Choroid plexus epithelial cell (primary cell): ENCODE measurements around the gene ZDHHC22.

Experiments used
- DNase-seq: peaks from one replicate; pipeline ENCODE4 v3.0.0-alpha.2; 2010; ENCODE audit warnings: low read depth
- H3K4me3 ChIP-seq: 2 replicates; pipeline ENCODE4 v1.5.1; 2011; ENCODE audit warnings: low read depth, mild to moderate bottlenecking, control low read depth, low read length, moderate library complexity
- CTCF ChIP-seq: conservative IDR thresholded peaks from 2 replicates; pipeline ENCODE4 v1.5.1; 2011; ENCODE audit warnings: low read depth, mild to moderate bottlenecking, control low read depth, inconsistent platforms, low read length, moderate library complexity

ZDHHC22 gene

DNA sequence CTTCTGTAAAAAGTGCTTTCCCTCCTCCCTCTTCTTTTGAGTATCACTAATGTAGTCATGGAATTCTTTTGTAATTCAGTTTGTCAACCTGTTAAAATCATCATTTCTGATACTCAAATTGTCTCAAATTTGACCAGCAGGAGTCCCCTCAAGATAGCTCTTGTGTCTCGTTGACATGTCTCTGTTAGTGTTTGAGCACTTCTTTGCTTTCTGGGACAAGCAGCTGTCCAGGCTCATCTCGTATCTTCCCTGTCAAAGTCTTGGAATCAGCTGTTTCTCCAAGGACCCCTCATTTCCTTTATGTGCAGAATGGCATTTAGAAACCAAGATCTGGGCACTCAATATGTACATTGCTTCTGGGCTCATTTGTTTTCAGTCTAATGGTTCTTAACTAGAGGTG lies 32.8 kb downstream of the ZDHHC22 start:
- no peak overlapping the region for H3K4me3 ChIP-seq
- no peak for DNase-seq
- TF ChIP-seq CTCF, result no peak

GRCh38 chr14:77107228-77107627 lies 34.4 kb downstream of the ZDHHC22 start:
- DNase-seq, result no peak
- TF ChIP-seq CTCF, result no peak
- no peak overlapping the region for H3K4me3 ChIP-seq

- no peak for DNase-seq
- no peak for TF ChIP-seq CTCF
- no peak overlapping the region for H3K4me3 ChIP-seq
Measured at GRCh38 chr14:77106666-77107065, 34.9 kb downstream of the ZDHHC22 start.

DNA sequence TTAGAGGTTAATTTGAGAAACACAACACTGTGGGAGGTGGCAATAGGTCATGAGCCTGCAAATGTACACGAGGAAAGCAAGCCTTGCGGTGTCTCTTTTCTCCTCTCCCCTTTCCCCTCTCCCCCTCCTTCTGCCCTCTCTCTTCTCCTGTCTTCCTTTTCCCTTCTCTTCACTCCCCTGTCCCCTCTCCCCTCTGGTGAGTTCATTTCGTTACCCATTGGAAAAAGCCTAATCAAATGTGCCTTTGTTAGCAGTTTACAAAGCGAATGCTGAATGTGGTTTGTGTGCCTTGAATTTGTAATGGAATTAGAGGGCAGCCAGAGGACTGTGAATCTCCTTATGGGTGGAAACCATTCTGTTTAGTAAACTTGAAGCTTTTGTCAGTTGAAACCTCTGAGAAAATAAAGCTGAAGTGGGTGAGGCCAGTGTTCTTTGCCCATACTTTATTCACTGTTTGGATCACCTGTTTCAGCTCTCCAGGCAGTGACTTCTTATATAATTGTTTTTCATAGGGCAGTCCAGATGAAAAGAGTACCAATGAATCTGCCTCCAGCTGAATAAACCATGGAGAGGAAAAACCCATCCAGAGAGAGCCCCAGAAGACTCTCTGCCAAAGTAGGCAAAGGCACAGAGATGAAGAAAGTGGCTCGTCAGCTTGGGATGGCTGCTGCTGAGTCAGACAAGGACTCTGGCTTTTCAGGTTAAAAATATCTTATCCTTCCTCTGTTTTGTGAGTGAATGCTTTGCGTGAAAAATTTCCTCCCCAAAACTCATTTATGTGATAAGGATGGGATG lies 36.2 kb downstream of the ZDHHC22 start:
- no peak overlapping the region for H3K4me3 ChIP-seq
- no peak for DNase-seq
- no peak for TF ChIP-seq CTCF

- H3K4me3 ChIP-seq, result no peak overlapping the region
- DNase-seq, result no peak
- no peak for TF ChIP-seq CTCF
Measured at GRCh38 chr14:77104393-77104792, 37.2 kb downstream of the ZDHHC22 start.

DNA sequence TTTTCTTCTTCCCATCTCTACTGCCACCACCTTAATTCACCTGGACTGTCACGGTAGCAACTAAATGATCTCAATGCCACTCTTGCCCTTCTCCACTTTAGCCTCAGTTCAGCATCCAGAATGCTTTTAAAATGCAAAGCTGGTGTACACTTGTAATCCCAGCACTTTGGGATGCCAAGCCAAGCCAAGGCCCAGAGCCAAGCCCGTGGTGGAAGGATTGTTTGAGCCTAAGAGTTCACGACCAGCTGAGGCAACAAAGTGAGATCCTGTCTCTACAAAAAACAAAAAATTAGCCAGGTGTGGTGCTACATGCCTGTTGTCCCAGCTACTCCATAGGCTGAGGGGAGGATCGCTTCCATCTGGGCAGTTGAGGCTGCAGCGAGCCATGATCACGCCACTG lies 37.6 kb downstream of the ZDHHC22 start:
- no peak for DNase-seq
- H3K4me3 ChIP-seq, result no peak overlapping the region
- TF ChIP-seq CTCF, result no peak

- DNase-seq, result no peak
- no peak overlapping the region for H3K4me3 ChIP-seq
- no peak for TF ChIP-seq CTCF
Measured at GRCh38 chr14:77103475-77103874, 38.1 kb downstream of the ZDHHC22 start.
